ENCODE data around the gene AMN1.
"Not testable (repeated sequence)": the region's sequence is repeated elsewhere in the genome, so short reads cannot be mapped to it uniquely, and the experiment has no call there.

The AMN1 gene

DNA sequence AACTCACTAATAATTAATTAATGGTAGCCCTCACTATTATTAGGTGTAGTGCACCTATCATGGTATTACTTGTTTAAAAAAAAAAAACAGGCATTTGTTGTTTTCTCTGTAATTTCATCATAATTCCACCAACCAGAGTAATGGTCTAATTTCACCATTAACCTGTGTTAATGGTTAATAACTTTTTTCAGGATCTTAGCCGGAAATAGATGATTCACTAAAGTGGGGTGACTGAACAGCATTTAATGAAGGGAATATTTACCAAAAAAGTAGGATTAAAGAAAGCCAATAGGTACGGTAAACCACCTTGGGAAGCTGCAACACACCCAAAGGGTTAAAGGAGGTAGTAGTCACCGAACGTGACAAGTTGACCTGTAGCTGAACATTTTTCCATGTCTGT is 56.3 kb downstream of the AMN1 start:
- no peak for DNase-seq

DNA sequence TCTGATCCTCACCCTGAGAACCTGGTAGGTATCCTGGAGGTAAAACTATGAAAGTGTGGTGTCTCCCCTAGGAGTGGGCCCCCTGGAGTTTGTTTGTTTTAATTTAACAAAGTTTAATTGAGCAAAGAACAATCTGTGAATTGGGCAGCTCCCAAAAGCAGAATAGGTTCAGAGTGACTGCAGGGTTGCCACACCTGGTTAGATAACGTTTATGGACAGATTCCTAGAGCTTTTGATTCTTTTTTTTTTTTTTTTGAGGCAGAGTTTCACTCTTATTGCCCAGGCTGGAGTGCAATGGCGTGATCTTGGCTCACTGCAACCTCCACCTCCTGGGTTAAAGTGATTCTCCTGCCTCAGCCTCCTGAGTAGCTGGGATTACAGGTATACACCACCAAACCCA is 59.2 kb downstream of the AMN1 start:
- DNase-seq: not testable (repeated sequence)

DNA sequence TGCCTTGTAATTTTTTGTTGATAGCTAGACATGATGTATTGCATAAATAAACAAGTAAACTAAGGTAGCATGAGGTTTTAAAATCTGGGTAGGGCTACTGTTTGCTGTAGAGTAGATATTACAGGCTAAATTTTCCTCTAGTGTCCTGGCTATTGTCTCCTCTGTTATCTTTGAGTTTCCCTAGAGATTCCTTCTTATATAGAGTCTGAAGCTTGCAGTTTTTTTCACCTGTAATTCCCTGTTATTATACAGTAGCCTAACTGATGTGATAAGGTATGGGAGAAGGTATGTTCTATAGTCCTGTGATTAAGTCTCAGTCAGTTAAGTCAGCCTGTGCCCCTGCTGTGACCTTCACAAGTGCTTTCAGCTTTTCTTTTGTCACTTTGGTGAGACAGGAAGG is 59.8 kb downstream of the AMN1 start:
- no peak for DNase-seq

DNA sequence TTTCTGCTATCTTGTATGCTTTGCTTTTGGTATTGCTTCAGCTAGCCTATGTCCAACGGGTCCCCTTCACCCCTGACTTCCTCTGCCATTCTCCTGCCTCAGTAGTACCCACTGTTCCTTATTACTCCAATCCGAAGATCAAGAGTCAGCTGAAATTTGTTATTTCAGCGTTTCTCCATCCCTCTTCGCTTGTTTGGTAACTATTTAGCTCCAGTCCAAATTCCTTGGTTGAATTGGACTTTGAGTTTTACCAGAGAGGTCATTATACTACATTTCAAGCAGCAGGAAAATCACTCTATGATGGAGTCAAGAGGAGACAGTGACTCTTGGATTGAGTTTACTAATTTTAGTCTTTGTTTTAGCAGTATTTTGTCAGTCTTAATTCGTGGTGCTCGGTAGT is 64.8 kb downstream of the AMN1 start:
- DNase-seq: no peak

DNA sequence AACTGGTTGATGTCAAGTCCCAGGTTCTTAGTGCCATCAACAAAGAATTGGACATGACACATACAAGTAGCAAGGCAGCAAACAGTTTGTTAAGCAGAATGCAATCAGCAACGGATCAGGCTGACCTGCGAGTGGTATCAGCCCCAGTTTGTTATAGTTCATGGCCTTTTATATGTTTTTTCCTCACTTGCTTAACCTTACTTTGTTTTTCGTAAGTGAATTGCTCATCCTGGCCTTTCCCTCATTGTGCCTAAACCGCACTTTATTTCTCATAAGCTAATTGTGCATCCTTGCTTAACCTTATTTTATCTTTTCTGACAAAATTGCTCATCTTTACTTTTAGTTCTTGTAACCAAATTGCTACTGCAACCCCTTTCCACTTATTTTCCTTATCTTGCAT is 65.2 kb downstream of the AMN1 start:
- no peak for DNase-seq

DNA sequence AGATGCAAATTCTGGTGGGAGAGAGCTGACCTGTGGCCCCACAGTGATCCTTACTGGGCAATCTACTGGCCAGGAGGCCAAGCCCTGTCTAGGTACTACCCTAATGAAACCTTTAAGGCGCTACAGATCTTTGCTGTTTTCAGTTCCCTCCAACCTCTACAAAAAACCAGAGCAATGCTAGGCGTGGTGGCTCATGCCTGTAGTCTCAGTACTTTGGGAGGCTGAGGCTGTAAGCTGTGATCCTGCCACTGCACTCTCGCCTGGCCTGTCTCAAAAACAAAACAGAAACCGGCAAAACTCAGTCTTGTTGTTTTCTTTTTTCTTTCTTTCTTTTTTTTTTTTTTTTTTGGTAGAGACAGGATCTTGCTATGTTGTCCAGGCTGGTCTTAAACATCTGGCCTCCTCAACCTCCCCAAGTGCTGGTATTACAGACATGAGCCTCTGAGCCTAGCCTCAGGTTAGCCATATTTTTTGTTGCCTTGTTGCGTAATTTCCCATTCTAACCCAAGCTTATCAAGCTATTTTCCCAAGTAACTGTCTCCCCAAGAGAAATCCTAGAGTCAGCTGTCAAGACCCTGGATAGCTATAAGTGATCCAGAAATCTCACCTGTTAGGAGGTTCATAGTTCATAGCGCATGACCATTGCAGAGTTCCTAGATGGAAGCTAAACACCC is 66.5 kb downstream of the AMN1 start:
- no peak for DNase-seq

DNA sequence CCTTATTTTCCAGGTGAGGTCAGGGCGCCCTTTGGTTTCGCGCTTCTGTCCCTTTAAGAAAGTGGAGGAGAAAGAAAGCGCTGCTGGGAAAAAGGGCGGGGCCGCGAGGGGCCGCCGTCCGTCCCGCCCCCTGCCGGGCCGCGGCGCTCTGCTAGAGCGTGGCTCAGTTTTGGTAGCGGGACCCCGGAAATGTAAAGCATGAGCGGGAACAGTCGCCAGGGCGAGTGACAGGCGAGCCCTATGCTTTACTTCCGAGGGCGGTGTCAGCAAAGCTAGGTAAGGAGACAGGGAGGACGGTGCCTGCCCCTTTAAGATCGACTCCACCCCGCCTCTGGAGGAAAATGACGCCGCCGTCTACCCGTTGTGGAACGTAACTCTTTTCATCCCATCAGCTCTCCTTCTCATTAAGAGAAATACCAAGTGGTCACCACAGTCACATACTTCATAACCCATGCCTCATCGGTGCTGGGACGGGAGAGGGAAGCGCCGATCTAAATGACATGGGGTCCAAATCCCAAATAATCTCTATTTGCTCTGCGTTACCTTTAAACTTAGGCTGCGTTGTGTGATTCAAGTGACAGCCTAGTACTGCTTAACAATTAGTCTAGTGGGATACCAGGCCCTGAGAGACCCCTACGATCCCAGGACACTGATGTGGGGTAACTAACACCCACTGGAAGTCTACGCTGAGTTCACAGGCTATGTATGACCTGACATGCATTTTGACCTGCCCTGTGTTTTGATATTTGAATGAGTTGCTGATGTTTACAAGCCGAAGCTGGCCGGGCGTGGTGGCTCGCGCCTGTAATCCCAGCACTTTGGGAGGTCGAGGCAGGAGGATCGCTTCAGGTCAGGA is 69.5 kb downstream of the AMN1 start, which contains the start of gene ETFBKMT:
ETFBKMT (plus strand) TSS at position 602 of the 856 bp plus-strand sequence. CDS start 2,266 bp downstream, outside the sequence.
- DNase-seq: peak; percentile 73 to 87 (median 82)

DNA sequence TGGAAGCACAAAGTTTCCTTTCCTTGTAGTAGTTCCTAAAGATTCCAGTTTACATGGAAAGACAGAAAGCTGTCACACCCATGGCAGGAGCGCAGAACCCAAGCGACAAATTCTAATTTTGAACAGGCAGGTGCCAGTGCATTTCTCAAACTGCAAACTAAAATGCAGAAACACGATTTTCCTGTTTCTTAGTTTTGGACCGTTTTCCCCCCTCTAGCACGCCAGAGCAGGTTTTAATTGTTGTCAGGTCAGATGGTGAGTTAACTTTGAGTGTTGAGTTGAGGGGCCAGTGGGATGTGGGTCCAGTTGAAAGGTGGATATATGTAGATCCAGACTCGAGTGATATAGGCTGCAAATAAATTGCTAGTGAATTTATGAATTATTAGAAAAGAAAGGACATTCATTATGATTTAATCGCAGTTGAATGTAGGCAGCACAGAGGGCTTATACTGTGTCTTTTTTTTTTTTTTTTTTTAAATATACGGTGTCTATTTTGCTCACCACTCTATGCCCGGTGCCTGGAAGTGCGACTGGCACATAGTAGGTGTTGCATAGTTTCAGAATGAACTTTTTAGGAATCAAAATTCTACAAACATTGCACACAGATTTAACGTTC is 70.2 kb downstream of the AMN1 start:
- no peak for DNase-seq

DNA sequence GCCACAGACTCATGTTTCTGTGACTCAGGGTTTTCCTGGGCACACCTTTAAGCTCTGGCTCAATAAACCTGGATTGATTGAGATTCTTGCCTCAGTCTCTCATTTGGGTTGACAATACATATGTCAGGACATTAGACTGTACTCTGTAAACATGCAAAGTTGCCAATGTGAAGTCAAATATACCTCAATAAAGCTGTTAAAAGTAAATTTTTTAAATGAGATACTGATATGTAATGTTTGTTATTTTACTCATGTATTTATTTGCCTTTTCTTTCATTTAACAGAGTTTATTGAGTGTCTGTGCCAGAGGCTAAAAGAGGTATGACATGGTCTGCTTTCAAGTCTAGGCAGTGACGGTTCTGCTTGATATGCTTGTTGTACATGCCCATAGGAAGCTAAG is 73.0 kb downstream of the AMN1 start:
- DNase-seq: no peak

DNA sequence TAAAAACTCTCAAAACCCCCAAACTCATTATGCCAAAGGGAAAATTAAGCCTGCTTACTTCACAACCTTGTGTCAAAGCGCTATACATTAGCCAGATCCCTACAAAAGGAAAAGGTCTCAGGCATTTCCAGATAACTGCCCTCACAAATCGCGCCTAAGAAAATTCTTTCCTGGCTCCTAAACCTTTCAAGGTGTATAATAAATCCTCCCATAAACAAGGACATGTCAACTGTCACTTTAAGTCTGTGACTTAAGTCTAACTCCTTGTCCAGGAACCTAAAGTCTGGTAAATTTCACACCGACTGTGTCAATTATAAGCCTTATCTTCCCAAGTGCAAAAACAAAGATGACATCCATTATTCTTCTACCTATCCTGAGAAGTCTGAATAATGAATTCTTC is 73.6 kb downstream of the AMN1 start:
- DNase-seq: no peak

DNA sequence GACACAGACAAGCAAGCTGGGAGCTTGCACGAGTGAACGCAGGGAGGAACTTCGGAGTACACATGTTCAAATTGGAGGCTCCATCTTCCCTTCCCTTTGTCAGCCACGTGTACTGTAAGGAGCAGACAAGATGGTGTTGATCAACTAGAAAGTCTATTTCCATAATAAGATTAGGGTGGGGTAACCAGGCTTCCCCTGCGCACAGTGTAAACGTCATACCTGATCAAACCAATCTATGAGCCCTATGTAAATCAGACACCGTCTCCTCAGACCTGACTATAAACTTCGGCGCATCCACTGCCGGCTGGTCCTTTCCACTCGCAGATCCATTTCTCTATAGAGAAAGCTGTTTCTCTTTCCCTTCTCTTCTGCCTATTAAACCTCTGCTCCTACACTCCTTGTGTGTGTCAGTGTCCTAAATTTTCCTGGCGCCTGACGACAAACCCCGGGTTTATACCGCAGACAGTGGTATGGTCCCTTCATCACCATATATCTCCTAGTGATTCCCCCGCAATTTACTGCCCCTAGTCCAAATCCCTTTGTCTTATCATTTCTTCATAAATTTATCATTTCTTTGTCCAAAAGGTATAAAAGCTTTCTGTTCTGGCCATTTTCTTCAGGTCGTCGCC is 76.8 kb downstream of the AMN1 start:
- DNase-seq: no peak

DNA sequence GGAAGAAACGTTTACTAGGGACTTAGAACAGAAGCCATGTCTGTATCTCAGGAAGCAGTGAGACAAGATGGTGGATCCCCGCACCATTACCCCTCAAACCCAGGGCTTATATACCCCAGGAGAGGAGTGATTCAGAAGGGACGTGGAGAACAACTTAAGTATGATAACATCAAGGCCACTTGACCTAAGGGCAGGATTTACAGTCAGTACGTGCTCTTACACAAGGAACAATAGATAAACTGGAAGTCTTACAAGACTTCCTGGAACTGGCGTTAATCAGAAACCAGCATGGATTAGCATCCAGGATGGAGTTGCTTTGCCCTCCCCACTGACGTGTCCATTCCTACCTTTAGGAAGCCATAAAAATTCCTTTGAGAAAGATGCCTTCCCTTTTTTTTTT is 77.9 kb downstream of the AMN1 start:
- DNase-seq: no peak

DNA sequence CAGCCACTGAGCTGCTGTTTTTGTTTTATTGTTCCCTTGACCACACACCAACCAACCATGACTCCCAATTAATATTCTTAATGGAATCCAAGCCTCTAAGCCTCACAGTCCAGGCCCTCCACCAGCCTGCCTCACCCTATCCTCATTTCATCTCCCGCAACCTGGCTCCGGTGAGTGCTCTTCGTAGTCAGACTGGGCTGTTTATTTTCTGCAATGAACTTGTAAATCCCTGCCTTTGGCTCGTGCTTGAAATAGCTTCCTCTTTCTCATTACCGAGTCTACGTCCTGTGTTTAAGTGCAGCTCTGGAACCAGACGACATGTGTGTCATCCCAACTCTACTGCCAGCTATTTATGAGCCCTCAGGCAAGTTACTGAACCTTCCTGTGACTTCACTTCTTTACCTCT is 81.7 kb downstream of the AMN1 start:
- no peak for DNase-seq

DNA sequence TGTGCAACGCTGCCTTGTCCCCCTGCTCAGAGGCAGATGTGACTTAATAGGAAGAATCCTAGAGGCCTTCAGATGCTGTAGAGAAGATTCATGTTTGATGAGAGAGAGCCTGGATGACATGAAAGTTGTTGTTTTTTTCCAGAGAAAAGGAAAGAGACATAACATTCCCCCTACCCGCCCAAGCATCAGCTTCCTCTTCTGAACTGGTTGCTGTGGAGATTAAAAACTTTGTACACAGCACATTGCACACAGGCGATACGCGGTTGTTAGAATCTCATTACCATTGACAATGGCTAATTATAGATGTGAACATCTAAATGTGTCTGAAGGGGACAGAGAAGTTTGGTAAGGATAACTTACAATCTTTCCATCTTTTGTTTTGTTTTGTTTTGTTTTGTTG is 82.9 kb downstream of the AMN1 start:
- no peak for DNase-seq

DNA sequence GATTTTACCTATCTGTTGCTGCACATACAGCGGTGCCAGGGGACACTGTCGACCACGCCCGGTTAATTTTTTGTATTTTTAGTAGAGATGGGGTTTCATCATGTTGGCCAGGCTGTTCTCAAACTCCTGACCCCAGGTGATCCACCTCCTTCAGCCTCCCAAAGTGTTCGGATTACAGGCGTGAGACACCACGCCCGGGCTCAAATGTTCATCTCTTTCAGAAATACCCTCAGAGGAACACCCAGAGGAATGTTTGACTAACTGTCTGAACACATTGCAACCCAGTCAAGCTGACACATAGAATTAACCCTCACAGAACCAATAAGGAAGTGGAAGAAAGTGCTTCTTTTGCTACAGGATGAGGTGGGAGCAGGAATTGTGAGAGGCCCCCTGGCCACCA is 84.3 kb downstream of the AMN1 start:
- DNase-seq: no peak

DNA sequence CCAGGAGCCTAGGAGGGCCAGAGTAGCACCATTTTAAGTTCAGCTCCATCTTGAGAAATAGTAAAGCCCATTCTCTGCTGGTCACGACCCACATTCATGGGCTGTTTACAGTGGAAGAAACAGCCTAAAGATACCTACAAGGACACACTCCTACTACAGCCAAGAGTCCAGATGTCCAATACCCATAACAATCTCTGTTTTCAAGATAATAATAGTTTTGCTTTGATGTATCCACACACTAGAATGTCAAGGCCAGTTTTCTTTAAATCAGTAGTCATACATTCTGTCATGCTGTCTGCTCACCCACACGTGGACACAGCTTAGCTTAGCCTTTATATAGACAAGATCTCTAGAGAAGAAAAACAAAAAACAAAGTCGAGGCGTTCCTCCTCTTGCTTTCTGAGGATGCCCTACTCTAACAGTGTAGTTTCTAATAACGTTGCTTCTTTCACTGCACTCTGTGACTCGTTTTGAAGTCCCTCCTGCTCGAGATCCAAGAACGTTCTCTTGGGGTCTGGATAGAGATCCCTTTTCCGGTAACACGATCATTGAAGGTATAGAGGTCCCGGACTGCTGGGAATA is 87.2 kb downstream of the AMN1 start:
- DNase-seq: no peak

DNA sequence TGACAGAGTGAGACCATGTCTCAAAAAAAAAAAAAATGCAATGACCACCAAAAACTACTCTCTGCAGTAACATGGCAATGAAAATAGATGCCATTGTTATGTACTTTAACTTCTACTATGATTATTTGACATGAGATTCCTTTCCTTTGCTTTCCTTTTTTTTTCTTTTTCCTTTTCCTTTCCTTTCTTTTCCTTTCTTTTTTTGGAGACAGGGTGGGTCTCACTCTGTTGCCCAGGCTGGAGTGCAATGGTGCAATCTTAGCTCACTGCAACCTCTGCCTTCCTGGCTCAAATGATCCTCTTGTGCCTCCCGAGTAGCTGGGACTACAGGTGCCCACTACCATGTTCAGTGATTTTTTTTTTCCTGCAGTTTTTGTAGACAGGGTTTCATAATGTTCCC is 94.2 kb downstream of the AMN1 start:
- DNase-seq: no peak

DNA sequence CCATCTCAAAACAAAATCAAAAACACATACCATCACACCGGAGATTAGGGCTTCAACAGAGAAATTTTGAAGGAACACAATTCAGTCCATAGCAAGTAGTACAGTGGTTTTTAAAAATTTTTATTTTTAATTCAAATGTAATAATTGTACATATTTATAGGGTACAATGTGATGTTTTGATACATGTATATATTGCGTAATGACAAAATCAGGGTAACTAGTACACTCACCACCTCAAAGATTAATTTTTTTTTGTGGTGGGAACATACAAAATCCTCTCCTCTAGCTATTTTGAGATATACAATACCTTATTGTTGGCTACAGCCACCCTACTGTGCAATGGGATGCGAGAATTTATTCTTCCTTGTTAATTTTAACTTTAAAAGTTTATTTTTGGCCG is 95.4 kb downstream of the AMN1 start:
- no peak for DNase-seq

DNA sequence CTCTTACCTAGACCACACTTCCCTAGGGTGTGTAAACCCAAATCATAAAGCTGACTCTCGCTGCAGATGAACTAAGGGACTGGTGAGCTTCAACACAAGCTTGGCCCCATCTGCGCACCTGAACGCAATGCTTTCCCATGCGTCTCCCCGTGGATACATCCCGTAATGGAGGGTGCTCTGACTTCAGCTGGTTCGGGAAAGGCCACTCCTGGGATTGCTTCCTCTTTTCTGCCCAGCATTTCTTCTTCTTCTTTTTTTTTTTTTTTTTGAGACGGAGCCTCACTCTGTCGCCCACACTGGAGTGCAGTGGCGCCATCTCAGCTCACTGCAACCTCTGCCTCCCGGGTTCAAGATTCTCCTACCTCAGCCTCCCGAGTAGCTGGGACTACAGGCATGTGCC is 97.0 kb downstream of the AMN1 start:
- no peak for DNase-seq

DNA sequence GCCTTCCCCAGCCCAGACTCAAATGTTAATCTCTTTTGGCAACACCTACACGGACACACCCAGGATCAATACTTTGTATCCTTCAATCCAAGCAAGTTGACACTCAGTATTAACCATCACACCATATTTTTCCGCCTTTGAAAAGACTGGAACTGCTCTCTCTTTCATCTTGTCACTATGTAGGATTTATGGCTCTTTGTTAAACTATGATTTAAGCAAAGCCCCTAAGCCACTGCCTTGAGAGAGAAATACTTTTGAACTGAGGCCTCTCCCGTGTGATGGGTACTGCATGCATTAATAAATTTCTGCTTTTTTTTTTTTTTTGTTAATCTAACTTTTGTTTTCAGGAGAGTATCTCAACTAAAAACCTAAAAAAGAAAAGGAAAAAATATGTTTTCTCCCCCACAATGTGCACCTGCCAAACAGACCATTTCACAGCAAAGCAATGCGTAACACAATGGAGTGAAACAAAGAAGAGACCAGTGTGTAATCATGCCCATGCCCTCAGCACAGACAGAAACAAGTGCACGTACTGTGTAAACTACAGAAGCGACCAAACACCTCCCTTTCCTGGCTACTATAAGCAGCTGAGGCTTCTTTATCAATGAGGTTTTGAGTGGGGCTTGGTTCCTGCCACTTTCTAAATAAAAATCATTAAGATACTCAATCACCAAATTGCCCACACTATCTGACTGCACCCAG is 97.6 kb downstream of the AMN1 start:
- no peak for DNase-seq

DNA sequence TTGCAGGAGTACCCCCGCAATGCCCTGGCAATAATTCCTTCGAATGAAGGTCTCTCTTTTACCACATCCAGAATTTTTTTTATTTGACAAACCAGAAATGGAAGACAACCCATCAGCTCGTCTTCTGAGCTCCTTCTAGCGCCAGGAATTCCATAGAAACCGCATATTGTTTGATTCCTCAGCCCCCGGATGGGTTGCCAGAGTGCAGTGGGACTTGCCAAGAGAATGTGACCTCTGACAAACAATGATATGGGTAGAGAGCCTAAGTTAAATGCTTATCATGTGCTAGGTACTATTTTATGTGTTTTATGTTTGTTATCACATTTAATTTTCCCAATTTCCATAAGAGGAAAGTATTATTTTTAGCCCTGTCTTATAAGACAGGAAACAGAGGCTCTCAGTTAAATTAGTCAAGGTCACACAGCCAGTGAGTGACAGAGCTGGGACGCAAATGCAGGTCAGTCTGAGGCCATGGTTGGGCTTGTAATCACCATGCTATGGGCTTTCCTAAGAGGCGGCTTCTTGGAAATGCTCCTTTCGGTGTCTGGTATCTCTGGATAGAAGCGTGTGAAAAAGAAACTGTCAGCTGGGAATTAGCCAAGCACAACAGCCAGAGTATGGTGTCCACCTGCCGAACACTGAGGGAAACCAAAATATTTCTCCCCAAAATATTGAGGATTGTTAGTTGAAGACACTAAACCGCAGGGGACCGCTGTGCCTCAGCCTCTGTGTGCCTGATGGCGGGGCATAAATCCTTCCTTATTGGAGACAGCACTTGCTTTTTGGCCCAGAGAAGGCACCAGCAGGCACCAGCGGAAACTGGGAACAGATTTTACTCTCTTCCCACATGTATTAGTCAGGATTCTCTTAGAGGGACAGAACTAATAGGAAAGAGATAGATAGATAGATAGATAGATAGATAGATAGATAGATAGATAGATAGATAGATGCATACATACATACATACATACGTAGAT is 98.8 kb downstream of the AMN1 start:
- no peak for DNase-seq
